DMS79 (cell line): ENCODE measurements around the gene SNX19.
A peak's percentile ranks its signal among the peaks of the same experiment; 100 is the strongest.
"Not testable (repeated sequence)": the region's sequence is repeated elsewhere in the genome, so short reads cannot be mapped to it uniquely, and the experiment has no call there.

Experiments
- DNase-seq: peaks from one replicate; lab custom pipeline; 2025; lab: John Stamatoyannopoulos, UW

The SNX19 gene

GRCh38 chr11:130916238-130916855, at the start of gene SNX19:
TSS of gene SNX19 (minus strand) at chr11:130916479. CDS start at chr11:130915939, 540 bp downstream.
- peak; percentile 74 for DNase-seq

GRCh38 chr11:130964058-130964792, 47.9 kb upstream of the SNX19 start:
- no peak for DNase-seq

- DNase-seq = no peak
These were observed 31.6 kb upstream of the SNX19 start for GRCh38 chr11:130947889-130948288.

GRCh38 chr11:130947481-130947880, 31.2 kb upstream of the SNX19 start:
- DNase-seq = no peak

GRCh38 chr11:130947058-130947457, 30.8 kb upstream of the SNX19 start:
- DNase-seq = no peak

DNA sequence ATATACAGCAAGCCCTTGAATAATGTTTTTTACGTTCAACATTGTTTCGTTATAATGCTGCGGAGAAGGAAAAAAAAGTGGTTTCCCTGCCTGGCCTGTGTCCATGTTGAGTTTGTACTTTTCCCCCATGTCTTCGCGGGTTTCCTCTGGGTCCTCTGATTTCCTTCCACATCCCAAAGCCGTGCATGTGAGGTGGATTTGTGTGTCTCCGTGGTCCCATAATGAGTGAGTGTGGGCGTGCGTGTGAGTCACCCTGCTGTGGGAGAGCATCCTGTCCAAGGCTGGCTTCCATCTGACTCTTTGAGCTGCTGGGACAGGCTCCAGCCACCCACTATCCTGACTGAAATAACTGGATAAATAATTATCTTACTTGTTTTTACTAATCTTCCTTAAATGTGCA, 29.6 kb upstream of the SNX19 start:
- DNase-seq = no peak

GRCh38 chr11:130940706-130941105, 24.4 kb upstream of the SNX19 start:
- no peak for DNase-seq

- no peak for DNase-seq
These were observed 20.8 kb upstream of the SNX19 start for GRCh38 chr11:130937051-130937450.

DNA sequence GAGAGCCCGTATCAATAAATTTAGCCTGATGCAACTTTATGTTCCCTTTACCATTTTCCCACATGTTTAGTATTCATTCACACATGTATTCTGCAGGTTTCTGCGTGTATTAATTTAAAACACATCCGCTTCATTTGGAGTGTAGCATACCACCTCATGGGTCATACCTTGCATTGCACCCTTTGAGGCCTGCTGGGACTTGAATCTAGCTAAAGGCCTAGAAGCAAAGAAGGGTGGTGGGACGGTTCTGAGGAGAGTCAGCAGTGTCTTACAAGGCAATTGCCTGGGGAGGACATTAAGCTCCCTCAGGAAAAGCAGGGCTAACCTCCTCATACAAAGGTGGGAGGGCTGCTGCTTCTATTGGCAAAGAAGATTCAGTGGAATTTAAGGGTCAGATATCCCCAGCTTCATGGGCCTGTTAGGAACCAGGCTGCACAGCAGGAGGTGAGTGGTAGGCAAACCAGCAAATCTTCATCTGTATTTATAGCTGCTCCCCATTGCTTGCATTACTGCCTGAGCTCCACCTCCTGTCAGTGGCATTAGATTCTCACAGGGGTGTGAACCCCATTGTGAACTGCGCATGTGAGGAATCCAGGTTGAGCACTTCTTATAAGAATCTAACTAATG, 15.9 kb upstream of the SNX19 start:
- DNase-seq = no peak

GRCh38 chr11:130924750-130925149, 8.5 kb upstream of the SNX19 start:
- DNase-seq = no peak

DNA sequence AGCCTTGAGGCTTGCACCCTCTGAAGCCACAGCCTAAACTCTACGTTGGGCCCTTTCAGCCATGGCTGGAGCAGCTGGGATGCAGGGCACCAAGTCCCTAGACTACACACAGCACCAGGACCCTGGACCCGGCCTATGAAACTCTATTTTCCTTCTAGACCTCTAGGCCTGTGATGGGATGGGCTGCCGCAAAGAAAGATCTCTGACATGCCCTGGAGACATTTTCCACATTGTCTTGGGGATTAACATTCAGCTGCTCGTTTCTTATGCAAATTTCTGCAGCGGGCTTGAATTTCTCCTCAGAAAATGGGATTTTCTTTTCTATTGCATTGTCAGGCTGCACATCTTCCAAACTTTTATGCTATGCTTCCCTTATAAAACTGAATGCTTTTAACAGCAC, 4.3 kb upstream of the SNX19 start:
- DNase-seq = not testable (repeated sequence)

- no peak for DNase-seq
These were observed 1.8 kb upstream of the SNX19 start for GRCh38 chr11:130918081-130918480.

GRCh38 chr11:130916910-130917309, 631 bp upstream of the SNX19 start:
- DNase-seq = no peak

DNA sequence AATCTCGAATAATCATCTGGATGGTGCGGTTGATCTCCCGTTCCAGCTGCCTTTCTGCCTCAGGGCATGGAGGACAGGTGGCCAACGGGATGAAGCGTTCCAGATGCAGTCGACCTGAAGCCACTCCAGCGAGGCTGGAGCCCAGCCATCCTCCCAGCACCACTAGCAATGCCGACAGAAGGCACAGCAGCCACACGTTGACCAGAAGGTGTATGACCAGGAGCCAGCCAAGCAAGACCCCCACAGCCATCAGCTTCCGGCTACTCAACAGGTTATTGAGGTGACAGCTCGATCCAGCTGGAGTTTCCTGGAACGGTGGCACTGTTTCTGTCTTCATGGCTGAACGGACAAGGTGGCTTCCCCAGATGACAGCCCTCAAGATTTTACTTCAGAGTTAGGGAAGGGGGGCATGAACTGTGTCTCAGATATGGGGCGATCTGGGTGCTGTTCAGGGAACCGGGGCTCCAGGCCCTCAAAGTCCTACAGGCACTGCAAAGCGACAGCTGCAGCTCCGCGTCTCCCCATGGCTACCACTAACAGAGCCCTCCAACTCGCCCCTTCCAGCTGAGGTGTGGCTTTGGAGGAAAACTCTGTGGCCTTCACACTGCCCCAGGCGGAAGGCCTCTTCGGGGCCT, 559 bp downstream of the SNX19 start:
- no peak for DNase-seq

- DNase-seq = no peak
These were observed 3.0 kb downstream of the SNX19 start for GRCh38 chr11:130913268-130913667.

DNA sequence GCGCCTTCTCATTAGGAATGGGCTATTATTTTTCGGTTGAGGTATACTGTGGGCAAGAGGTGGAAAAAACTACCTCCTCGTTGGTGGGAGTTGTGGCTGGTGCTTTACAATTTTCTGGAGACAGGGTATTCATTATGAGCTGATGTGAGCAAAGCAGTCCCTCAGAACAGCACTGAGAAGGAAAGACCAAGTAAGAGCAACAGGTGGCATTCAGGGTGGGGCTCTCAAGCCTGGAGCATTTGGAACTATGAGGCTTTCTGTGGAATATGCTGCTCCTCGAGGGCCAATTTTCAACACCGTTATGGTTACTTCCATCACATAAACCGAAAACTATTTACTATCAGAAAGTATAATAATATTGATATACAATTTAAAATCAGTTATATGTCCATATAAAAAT, 3.7 kb downstream of the SNX19 start:
- no peak for DNase-seq

GRCh38 chr11:130911306-130911705, 5.0 kb downstream of the SNX19 start:
- no peak for DNase-seq

GRCh38 chr11:130909650-130910049, 6.6 kb downstream of the SNX19 start:
- DNase-seq = no peak

- DNase-seq = no peak
These were observed 7.3 kb downstream of the SNX19 start for GRCh38 chr11:130908770-130909625.

DNA sequence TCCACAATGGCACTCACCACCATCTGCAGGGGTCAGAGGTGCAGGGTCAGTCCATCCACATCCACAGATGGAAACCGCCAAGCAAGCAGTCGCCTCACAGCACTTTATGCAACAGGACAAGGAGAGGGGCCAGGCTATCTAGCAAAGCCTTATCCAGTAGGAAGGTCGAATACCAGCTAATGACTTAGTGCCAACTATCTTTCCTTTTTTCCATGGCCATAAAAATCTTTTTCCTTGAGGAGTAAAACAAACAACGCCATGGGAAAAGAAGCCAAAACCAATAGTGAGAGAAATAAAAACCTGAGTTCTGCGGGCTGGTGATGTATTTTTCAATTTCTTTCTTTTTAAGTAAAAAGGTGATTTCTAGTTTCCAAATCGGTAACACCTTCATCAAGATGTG, 8.2 kb downstream of the SNX19 start:
- DNase-seq = no peak

- DNase-seq = no peak
These were observed 9.1 kb downstream of the SNX19 start for GRCh38 chr11:130907229-130907628.

DNA sequence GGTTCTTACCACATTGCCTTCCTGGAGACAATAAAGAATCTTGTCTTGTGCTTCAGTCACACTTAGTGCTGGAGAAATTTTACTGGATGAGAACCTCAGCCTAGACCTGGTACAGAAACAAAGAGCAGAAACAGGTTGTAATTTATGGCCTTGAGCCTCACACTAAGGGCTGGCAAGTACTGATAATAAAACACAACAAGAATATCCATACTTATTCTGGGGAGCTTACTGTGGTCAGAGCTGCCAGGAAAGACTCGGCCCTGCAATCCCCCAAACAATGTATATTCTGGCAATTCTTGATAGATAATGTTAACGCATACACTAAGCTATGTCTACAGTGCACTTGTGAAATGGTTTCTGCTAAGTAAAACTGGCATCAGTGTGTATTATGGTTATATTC, 9.7 kb downstream of the SNX19 start:
- DNase-seq = no peak
